Right lobe of liver (tissue), 6 donors: ENCODE measurements around the gene ZBTB4. TPM values are rescaled to one million over a fixed set of nuclear protein-coding genes. Genes with fewer than 3 reads are reported as not detected.
"Not testable (repeated sequence)": the region's sequence is repeated elsewhere in the genome, so short reads cannot be mapped to it uniquely, and the experiment has no call there.

ENCODE experiments used
- ATAC-seq, 4 donors: fragments of 200-7000 bp; cut with Tn5 transposase; one replicate each; pipeline ENCODE4 v1.9.1; 2020; ENCODE audit warnings: mild to moderate bottlenecking in 4 of 4, moderate library complexity in 4 of 4
- DNase-seq, 3 donors: peaks; one replicate each; pipeline ENCODE4 v3.0.0-alpha.2; 2020
- H3K27ac ChIP-seq, 3 donors: fragments of 200-600 bp; one replicate each; pipeline ENCODE4 v1.8.0; 2022
- H3K27me3 ChIP-seq, 2 donors: fragments of 200-600 bp; one replicate each; pipeline ENCODE4 v1.8.0; 2022
- H3K36me3 ChIP-seq, 4 donors: fragments of 200-600 bp; sonication (generic) in 1 of 4; one replicate each; pipeline versions ENCODE4 v1.5.1 to v1.8.0; 2017 to 2022; ENCODE audit warnings: control low read depth in 1 of 4
- H3K4me1 ChIP-seq, 4 donors: fragments of 200-600 bp; sonication (generic) in 1 of 4; one replicate each; pipeline versions ENCODE4 v1.5.1 to v1.8.0; 2017 to 2022; ENCODE audit warnings: control low read depth in 1 of 4
- H3K4me3 ChIP-seq, 3 donors: fragments of 200-600 bp; one replicate each; pipeline ENCODE4 v1.8.0; 2022
- H3K9me3 ChIP-seq, 4 donors: fragments of 200-600 bp; sonication (generic) in 1 of 4; one replicate each; pipeline versions ENCODE4 v1.5.1 to v1.8.0; 2017 to 2022; ENCODE audit warnings: control low read depth in 1 of 4
- POLR2A ChIP-seq: fragments of 450-650 bp; IDR thresholded peaks from one replicate; pipeline ENCODE4 v1.6.1; 2017; ENCODE audit warnings: antibody characterized with exemption, mild to moderate bottlenecking
- WGBS: methylation state at CpG from one replicate; pipeline ENCODE4 v1.1.6; 2018; ENCODE audit warnings: low coverage, low lambda C conversion rate; ENCODE audit not compliant: insufficient coverage; ENCODE audit errors: missing lambda C conversion rate; 5-methylcytosine and 5-hydroxymethylcytosine counted together
- intact Hi-C, 2 donors: fragments of 100-400 bp; cut with DNase I; formaldehyde crosslinking; loops; one replicate each; pipeline versions ENCODE4 v1.11.2 to v1.14.1; 2022
- total RNA-seq, 6 experiments: library from RNA; depleted of rRNA in 2 of 6; stranded (reverse); fragments of >200 nt in 2 of 6; fragmentation: NEBNext Ultra II Directional in 3 of 6; extraction: Animal tissue kit (Norgen Biotek cat#: 25700) in 3 of 6; gene quantifications; one replicate each; pipeline versions ENCODE4 v1.1.0 to v1.2.4, GENCODE V29; 2016 to 2023
- TF ChIP-seq, protein P1 (sequence below), 4 donors: fragments of 200-600 bp in 3 of 4; fragments of 450-650 bp in 1 of 4; IDR thresholded peaks; one replicate each; pipeline versions ENCODE4 v1.5.1 to v1.8.0; 2016 to 2022; ENCODE audit warnings: antibody characterized with exemption in 4 of 4, mild to moderate bottlenecking in 2 of 4
- donor health status: DM: no; HTN: yes; CAD: no.
- donor health status: DM: no; HTN: no; CAD: no.
- donor health status: DM: no; HTN: no; CAD: no.
- donor health status: DM: no; HTN: yes; CAD: no.
- donor health status: DM: no; HTN: yes; CAD: no.

ZBTB4 gene
- total RNA-seq, 6 experiments from 2014 or later = 5.7 to 10.5 (median 7.9) TPM

DNA sequence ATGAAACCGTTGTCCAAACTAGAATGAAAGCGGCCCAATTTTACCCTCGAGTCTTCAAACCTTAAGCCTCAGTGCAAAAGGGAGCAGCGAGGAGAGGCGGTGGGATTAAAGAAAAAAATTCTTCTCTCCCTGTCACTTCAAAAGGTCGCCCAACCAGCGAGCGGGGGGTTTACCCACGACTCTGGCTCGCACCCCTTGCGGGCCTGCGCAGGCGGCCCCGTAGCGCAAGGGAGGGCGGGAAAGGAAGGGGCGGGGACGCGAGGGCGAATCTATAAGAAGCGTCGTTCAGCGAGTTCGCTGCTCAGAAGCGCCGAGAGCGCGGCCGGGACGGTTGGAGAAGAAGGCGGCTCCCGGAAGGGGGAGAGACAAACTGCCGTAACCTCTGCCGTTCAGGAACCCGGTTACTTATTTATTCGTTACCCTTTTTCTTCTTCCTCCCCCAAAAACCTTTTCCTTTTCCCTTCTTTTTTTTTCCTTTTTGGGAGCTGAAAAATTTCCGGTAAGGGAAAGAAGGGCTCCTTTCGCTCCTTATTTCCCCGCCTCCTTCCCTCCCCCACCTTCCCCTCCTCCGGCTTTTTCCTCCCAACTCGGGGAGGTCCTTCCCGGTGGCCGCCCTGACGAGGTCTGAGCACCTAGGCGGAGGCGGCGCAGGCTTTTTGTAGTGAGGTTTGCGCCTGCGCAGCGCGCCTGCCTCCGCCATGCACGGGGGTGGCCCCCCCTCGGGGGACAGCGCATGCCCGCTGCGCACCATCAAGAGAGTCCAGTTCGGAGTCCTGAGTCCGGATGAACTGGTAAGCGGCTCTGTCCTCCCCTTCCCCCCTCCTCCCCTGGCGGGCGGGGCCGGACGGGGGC, 4.9 kb upstream of the ZBTB4 start, which contains the start of gene POLR2A:
TSS of gene POLR2A (plus strand) at position 300 of the 852 bp plus-strand sequence.
- Histone ChIP-seq H3K9me3 (no peaks in the 10 kb centered on the region), H3K4me1 (peaks cover 0 to 35% (median 17%) of the 10 kb centered on the region in 4 donors), H3K4me3 (peak within 1 kb of the TSS; percentile 61 to 97 (median 88)), H3K27me3 (no peaks in the 10 kb centered on the region), H3K27ac (peak within 1 kb of the TSS; percentile 95 to 100 (median 99)), H3K36me3 (no peaks in the 10 kb centered on the region)
- TF ChIP-seq, protein P1, sequence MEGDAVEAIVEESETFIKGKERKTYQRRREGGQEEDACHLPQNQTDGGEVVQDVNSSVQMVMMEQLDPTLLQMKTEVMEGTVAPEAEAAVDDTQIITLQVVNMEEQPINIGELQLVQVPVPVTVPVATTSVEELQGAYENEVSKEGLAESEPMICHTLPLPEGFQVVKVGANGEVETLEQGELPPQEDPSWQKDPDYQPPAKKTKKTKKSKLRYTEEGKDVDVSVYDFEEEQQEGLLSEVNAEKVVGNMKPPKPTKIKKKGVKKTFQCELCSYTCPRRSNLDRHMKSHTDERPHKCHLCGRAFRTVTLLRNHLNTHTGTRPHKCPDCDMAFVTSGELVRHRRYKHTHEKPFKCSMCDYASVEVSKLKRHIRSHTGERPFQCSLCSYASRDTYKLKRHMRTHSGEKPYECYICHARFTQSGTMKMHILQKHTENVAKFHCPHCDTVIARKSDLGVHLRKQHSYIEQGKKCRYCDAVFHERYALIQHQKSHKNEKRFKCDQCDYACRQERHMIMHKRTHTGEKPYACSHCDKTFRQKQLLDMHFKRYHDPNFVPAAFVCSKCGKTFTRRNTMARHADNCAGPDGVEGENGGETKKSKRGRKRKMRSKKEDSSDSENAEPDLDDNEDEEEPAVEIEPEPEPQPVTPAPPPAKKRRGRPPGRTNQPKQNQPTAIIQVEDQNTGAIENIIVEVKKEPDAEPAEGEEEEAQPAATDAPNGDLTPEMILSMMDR (IDR thresholded peaks at IDR 0.05) = no peak
- TF ChIP-seq POLR2A = peak; percentile 100
- intact Hi-C loops = no loop called here
- ATAC-seq (peak; percentile 82 to 89 (median 85)), DNase-seq (peak; percentile 98 to 99 (median 98))
- under 1% methylated on average over 49 of the region's 64 CpGs for WGBS

DNA sequence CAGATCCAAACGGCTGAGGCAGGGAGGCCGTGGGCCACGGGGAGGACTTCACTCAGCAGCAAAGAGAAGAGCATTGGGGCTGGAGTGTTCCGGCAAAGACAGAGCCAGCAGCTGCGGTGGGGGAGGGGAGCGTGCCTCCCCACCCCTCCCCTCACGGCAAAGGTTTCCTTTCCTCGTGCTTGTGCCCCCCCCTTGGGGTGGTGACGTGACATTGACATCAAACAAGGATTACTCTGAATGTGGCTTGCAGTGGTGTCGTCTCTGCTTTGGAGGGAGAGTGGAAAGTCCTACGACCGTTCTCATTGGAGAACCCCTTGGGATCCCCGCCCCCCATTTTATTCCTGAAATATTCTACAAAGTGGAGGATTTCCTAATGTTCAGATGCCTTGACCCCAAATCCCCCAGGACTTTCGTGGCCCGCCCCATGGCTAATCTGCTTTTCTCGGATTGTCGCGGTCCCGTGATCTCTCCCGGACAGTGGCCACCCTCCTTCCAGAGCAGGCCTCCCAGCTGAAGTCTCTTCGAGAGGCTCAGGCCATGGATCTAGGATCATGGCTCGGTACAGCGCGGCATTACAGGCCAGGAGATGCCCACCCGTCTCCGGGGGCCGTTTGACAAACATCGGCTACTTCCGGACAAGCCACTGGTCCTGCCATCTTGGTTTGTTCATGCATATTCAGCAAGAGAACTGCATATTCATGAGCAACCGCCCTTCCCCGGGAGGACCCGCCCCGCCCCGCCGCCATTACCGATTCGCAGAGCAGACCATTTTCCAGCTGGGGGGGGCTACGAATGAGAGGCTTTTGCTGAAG, 4.0 kb upstream of the ZBTB4 start:
- DNase-seq (peak; percentile 92 to 97 (median 95)), ATAC-seq (peak; percentile 68 to 78 (median 71))
- H3K27ac ChIP-seq = peak overlapping the region; percentile 95 to 100 (median 99)
- no peaks in the 10 kb centered on the region for H3K27me3 ChIP-seq
- WGBS = 0% methylated on average over 30 of the region's 38 CpGs
- H3K4me3 ChIP-seq = peak overlapping the region; percentile 61 to 97 (median 88)
- H3K9me3 ChIP-seq = no peaks in the 10 kb centered on the region
- TF ChIP-seq, protein P1 (IDR thresholded peaks at IDR 0.05) = no peak
- no peak for TF ChIP-seq POLR2A
- peaks cover 0 to 34% (median 14%) of the 10 kb centered on the region in 4 donors for H3K4me1 ChIP-seq
- no peaks in the 10 kb centered on the region for H3K36me3 ChIP-seq
- intact Hi-C loops = no loop called here

DNA sequence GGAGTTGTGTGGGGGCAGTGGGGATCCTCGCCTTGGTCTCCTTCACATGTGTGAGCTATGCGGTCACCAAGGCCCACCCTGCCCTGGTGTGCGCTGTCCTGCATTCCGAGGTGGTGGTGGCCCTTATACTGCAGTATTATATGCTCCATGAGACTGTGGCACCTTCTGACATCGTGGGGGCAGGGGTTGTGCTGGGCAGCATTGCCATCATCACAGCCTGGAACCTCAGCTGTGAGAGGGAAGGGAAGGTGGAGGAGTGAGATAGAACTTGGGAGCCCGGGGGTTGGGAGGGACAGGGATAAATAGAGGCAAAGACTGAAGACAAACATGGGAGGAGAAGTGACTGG, 3.3 kb upstream of the ZBTB4 start:
- Histone ChIP-seq H3K27ac (peak overlapping the region; percentile 95 to 100 (median 99)), H3K4me1 (peaks cover 0 to 31% (median 14%) of the 10 kb centered on the region in 4 donors)
- H3K4me3 ChIP-seq, ATAC-seq, H3K9me3 ChIP-seq, DNase-seq, intact Hi-C loops, H3K27me3 ChIP-seq, H3K36me3 ChIP-seq: not testable (repeated sequence)
- WGBS = 76% methylated on average over 5 of the region's 6 CpGs

DNA sequence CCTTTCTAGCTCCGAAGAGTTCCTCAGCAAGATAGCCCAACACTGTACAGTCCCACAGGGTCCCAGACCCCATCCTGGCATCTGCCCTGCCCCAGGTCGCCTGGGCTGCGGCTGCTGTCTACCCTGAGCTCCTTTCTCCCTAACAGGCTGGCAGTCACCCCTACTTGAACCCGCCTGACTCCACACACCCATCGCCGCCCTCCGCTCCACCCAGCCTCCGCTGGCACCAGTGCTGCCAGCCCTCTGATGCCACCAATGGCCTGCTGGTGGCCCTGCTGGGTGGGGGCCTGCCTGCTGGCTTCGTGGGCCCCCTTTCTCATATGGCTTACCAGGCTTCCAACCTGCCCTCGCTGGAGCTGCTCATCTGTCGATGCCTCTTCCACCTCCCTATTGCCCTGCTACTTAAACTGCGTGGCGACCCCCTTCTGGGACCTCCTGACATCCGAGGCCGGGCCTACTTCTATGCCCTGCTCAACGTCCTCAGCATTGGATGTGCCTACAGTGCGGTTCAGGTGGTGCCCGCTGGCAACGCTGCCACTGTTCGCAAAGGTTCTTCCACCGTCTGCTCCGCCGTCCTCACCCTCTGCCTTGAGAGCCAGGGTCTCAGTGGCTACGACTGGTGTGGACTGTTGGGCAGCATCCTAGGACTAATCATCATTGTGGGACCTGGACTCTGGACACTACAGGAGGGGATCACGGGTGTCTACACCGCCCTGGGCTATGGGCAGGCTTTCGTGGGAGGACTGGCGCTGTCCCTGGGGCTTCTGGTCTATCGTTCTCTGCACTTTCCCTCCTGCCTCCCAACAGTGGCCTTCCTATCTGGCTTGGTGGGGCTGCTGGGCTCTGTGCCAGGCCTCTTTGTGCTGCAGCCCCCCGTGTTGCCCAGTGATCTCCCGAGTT, 2.7 kb upstream of the ZBTB4 start:
- H3K4me3 ChIP-seq = not testable (repeated sequence)
- 82% methylated on average over 11 of the region's 31 CpGs for WGBS
- peaks cover 0 to 28% (median 12%) of the 10 kb centered on the region in 4 donors for H3K4me1 ChIP-seq

DNA sequence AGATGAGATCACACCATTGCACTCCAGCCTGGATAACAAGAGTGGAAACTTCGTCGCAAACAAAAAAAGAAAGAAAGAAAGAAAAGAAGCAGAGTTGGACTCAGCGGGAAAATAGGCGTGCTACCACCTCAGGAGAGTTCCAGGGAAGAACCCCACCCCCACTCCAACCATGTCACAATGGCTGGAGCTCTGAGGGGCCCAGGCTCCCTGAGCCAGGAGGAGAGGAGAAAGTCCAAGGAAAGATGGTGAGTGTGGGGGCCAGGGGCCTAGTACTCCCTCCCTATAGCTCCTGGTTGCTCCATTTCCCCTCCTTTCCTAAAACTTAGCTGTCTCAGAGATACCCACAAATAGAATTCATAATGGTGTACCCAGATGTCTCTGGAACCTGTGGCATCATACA, 1.8 kb upstream of the ZBTB4 start, which contains the start of gene SLC35G6:
TSS of gene SLC35G6 (plus strand) at position 172 of the 400 bp plus-strand sequence. CDS start at position 243, 71 bp downstream.
- H3K4me3 ChIP-seq = peak within 1 kb of the TSS in 1 of 3 donors; percentile 79
- 89% methylated on average over 4 of the region's 4 CpGs for WGBS
- H3K27me3 ChIP-seq, H3K36me3 ChIP-seq, DNase-seq, intact Hi-C loops, H3K9me3 ChIP-seq, ATAC-seq: not testable (repeated sequence)
- peaks cover 0 to 21% (median 8%) of the 10 kb centered on the region in 4 donors for H3K4me1 ChIP-seq
- peak within 1 kb of the TSS in 1 of 3 donors; percentile 98 for H3K27ac ChIP-seq

More for the DNA sequence above, 2.7 kb upstream of the ZBTB4 start:
- H3K27ac ChIP-seq, H3K9me3 ChIP-seq, H3K27me3 ChIP-seq, intact Hi-C loops, ATAC-seq, H3K36me3 ChIP-seq, DNase-seq: not testable (repeated sequence)
